Calu3 (cell line): ENCODE results near the gene LRRC36. TPM values are rescaled to one million over a fixed set of nuclear protein-coding genes. Genes with fewer than 3 reads are reported as not detected.

Experiments
- BruUV-seq: library from RNA; stranded (reverse); fragments of 400-500 nt; replicated peaks from 2 replicates; lab custom pipeline; 2021; lab: Mats Ljungman, UMichigan
- CTCF ChIA-PET: fragments of 300-600 bp; sonication (Branson Sonifier 250); formaldehyde crosslinking; loops from one replicate; lab custom pipeline; 2022; ENCODE audit warnings: antibody characterized with exemption; lab: Charles Lee
- DNase-seq: peaks from one replicate; pipeline ENCODE4 v3.0.0; 2022
- H3K27ac Mint-ChIP-seq: one replicate; pipeline ENCODE4 v1.8.0; 2022; ENCODE audit warnings: mixed read lengths; ENCODE audit not compliant: unreplicated experiment
- H3K27me3 Mint-ChIP-seq: one replicate; pipeline ENCODE4 v1.8.0; 2022; ENCODE audit warnings: mixed read lengths; ENCODE audit not compliant: unreplicated experiment
- H3K36me3 Mint-ChIP-seq: one replicate; pipeline ENCODE4 v1.8.0; 2022; ENCODE audit warnings: mild to moderate bottlenecking, moderate library complexity, mixed read lengths; ENCODE audit not compliant: insufficient read depth, unreplicated experiment
- H3K4me1 Mint-ChIP-seq: one replicate; pipeline ENCODE4 v1.8.0; 2022; ENCODE audit warnings: mild to moderate bottlenecking, low read depth, mixed read lengths; ENCODE audit not compliant: unreplicated experiment
- H3K4me3 Mint-ChIP-seq: one replicate; pipeline ENCODE4 v1.8.0; 2022; ENCODE audit warnings: mild to moderate bottlenecking, low read depth, moderate library complexity, mixed read lengths; ENCODE audit not compliant: unreplicated experiment
- H3K9me3 Mint-ChIP-seq: one replicate; pipeline ENCODE4 v1.8.0; 2022; ENCODE audit warnings: low read depth, mixed read lengths; ENCODE audit not compliant: unreplicated experiment
- intact Hi-C: fragments of 100-400 bp; cut with micrococcal nuclease; formaldehyde crosslinking; loops from one replicate; pipeline ENCODE4 v1.10.0; 2022; ENCODE audit not compliant: unreplicated experiment
- total RNA-seq: library from RNA; stranded (reverse); gene quantifications from 2 replicates; pipeline ENCODE4 v1.2.3, GENCODE V29; 2022
- TF ChIP-seq, protein P1 (sequence below): fragments of 200-600 bp; IDR thresholded peaks from one replicate; pipeline ENCODE4 v1.8.0; 2022; ENCODE audit warnings: antibody characterized with exemption; ENCODE audit not compliant: unreplicated experiment

Gene LRRC36
- total RNA-seq, 1 experiment from 2014 or later: 9.2 TPM

DNA sequence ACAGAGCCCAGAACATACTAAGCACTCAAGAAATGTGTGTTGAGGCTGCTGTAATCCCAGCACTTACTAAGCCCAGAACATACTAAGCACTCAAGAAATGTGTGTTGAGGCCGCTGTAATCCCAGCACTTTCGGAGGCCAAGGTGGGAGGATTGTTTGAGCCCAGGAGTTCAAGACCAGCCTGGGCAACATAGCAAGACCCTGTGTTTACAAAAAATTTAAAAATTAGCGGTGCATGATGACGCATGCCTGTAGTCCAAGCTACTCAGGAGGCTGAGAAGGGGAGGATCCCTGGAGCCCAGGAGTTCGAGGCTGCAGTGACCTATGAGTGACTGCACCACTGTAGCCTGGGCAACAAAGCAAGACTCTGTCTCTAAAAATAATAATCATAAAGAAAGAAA lies 96.4 kb downstream of the LRRC36 start:
- intact Hi-C loops: no loop called here
- Mint-ChIP-seq H3K27ac (no peak overlapping the region), H3K4me1 (peaks cover 12% of the 10 kb centered on the region), H3K36me3 (peaks cover 4% of the 10 kb centered on the region), H3K9me3 (no peaks in the 10 kb centered on the region), H3K27me3 (peaks cover 33% of the 10 kb centered on the region), H3K4me3 (no peak overlapping the region)
- CTCF ChIA-PET: interaction anchor here (1.0 kb wide), 1 partner anchor 18 kb away, joined by 3 read pairs; no protein-coding TSS in a partner anchor
- DNase-seq: no peak
- BruUV-seq: no TSS peak
- TF ChIP-seq, protein P1, sequence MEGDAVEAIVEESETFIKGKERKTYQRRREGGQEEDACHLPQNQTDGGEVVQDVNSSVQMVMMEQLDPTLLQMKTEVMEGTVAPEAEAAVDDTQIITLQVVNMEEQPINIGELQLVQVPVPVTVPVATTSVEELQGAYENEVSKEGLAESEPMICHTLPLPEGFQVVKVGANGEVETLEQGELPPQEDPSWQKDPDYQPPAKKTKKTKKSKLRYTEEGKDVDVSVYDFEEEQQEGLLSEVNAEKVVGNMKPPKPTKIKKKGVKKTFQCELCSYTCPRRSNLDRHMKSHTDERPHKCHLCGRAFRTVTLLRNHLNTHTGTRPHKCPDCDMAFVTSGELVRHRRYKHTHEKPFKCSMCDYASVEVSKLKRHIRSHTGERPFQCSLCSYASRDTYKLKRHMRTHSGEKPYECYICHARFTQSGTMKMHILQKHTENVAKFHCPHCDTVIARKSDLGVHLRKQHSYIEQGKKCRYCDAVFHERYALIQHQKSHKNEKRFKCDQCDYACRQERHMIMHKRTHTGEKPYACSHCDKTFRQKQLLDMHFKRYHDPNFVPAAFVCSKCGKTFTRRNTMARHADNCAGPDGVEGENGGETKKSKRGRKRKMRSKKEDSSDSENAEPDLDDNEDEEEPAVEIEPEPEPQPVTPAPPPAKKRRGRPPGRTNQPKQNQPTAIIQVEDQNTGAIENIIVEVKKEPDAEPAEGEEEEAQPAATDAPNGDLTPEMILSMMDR: no peak

DNA sequence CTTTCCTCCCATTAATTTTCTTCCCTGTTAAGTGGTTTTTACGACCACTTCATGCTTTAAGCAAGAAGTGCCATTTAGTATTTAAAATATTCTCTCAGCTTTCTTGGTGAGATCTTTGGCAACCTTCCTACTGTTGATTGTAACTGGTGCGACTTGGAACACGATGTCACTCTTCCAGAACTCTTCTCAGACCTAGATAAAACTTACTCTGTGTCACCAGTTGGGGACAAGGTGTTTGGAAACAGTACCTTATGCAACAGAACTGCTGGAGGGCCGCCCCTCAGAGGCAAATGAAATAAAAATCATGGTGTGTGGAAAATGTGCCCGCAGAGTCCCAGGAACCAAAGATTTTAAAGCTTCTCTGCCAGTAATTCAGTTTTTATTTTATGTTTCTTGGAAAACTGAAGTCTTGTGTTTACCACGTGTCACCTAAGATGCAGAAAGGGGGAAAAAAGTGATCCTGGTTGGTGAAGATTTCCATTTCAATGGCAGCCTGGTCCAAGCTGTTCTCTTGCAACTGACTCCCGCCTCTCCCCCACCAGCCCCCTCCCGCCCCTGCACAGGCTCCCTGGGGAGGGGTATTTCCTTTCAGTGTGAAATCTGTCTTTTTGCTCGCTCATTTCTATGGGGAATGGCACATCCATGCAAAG lies 97.1 kb downstream of the LRRC36 start:
- Mint-ChIP-seq H3K9me3 (no peaks in the 10 kb centered on the region), H3K27ac (no peak overlapping the region), H3K36me3 (peaks cover 4% of the 10 kb centered on the region), H3K4me3 (no peak overlapping the region), H3K27me3 (peaks cover 33% of the 10 kb centered on the region), H3K4me1 (peaks cover 19% of the 10 kb centered on the region)
- CTCF ChIA-PET: interaction anchor here (0.5 kb wide), 1 partner anchor 198 kb away, joined by 3 read pairs; no protein-coding TSS in a partner anchor
- no TSS peak for BruUV-seq
- TF ChIP-seq, protein P1: no peak
- DNase-seq: no peak
- intact Hi-C loops: no loop called here

DNA sequence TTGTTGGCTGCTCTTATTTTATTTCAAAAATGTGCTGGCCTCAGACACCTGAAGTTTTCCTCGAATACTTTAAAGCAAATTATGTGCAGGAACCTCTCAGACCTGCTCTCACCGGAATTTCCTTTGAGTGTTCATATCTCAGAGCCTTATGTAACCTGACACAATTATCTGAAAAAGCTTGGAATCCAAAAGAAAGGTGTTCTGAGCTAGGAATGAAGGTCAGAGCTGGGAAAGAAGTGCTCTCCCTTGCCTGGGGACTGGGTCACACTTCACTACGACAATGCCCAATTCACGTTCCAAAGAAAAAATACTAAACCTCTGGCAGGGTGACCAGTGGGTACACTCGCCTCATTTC lies 97.6 kb downstream of the LRRC36 start:
- peaks cover 23% of the 10 kb centered on the region for H3K4me1 Mint-ChIP-seq
- peaks cover 32% of the 10 kb centered on the region for H3K27me3 Mint-ChIP-seq
- H3K4me3 Mint-ChIP-seq: no peak overlapping the region
- no peak overlapping the region for H3K27ac Mint-ChIP-seq
- peaks cover 4% of the 10 kb centered on the region for H3K36me3 Mint-ChIP-seq
- BruUV-seq: no TSS peak
- CTCF ChIA-PET: interaction anchor here (0.5 kb wide), 1 partner anchor 28 kb away, joined by 3 read pairs; no protein-coding TSS in a partner anchor
- H3K9me3 Mint-ChIP-seq: no peaks in the 10 kb centered on the region
- TF ChIP-seq, protein P1: no peak
- intact Hi-C loops: no loop called here
- DNase-seq: no peak

DNA sequence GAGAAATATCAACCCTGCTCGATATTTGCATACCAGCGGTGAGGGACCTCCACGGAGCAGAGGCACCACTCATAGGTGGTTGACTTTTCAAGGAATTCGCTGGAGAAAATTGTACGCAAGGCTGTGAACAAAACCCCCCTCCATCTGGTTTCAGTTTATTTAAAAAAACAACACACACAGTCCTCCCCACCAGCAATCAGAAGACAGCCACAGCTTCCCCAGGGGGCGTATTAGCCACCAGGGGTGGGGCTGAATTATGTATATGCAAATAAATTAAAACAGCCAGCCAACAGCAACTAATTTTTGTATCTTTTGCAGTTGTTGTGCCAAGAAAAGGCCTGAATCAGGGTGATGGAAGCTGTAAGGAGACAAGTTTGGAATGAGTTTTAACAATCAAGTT lies 98.4 kb downstream of the LRRC36 start:
- no peak overlapping the region for H3K4me3 Mint-ChIP-seq
- H3K27ac Mint-ChIP-seq: no peak overlapping the region
- peaks cover 28% of the 10 kb centered on the region for H3K27me3 Mint-ChIP-seq
- no TSS peak for BruUV-seq
- peaks cover 24% of the 10 kb centered on the region for H3K4me1 Mint-ChIP-seq
- TF ChIP-seq, protein P1: no peak
- DNase-seq: no peak
- no peaks in the 10 kb centered on the region for H3K9me3 Mint-ChIP-seq
- H3K36me3 Mint-ChIP-seq: peaks cover 5% of the 10 kb centered on the region
- intact Hi-C loops: no loop called here
- CTCF ChIA-PET: no interaction called here
